Activated T-cell treated with anti-CD3 and anti-CD28 coated beads, Interleukin-2, amount 50 U/mL, for 48 hours (primary cell): ENCODE results near the gene DPP9.

ENCODE experiments used
- DNase-seq, 2 experiments: peaks; one replicate each; pipeline ENCODE4 v3.0.0-alpha.2; 2020

Gene DPP9

DNA sequence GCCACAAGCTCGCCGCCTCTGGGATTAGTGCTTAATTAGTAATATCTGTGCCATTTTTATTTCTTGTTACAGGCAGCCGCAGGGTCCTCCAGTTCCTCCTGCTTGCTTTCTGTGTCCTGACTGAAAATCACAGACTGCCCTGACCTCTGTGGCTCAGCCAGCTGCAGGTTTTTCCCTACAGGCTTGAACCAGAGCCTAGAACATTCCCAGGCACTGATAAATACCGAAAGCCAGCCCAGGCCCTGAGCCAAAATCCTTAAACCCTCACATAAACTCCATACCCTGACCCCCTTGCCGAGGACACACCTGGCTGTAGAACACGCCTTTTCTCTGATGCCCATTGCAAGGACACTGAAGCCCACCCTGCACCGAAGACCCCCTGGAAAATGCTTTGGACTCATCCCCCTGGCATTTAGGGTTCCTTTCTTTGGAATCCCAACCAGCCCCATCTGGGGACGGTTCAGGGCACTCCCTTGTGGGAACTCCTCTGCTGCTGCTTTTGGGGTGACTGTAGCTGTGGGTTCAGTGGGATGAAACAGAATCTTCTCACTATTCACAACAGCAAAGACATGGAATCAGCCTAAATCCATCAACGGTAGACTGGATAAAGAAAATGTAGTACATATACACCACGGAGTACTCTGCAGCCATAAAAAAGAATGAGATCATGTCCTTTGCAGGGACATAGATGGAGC, 15.5 kb downstream of the DPP9 start:
- no peak for DNase-seq

DNA sequence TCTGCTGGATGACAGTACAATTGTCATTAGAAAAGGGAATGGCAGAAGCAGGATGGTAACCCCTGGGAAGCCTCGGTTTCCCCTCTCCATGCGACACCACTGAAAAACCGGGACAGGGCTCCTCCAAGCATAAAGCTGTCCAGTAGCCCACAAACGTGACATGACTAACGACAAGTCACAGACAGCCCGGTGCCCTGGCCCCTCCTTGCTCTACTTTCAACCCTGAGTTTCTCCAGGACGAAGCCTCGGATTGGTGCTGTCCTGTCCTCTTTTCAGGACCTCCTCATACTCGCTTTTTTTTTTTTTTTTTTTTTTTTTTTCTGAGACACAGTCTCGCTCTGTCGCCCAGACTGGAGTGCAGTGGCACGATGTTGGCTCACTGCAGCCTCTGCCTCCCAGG, 16.3 kb downstream of the DPP9 start:
- DNase-seq, result no peak

DNA sequence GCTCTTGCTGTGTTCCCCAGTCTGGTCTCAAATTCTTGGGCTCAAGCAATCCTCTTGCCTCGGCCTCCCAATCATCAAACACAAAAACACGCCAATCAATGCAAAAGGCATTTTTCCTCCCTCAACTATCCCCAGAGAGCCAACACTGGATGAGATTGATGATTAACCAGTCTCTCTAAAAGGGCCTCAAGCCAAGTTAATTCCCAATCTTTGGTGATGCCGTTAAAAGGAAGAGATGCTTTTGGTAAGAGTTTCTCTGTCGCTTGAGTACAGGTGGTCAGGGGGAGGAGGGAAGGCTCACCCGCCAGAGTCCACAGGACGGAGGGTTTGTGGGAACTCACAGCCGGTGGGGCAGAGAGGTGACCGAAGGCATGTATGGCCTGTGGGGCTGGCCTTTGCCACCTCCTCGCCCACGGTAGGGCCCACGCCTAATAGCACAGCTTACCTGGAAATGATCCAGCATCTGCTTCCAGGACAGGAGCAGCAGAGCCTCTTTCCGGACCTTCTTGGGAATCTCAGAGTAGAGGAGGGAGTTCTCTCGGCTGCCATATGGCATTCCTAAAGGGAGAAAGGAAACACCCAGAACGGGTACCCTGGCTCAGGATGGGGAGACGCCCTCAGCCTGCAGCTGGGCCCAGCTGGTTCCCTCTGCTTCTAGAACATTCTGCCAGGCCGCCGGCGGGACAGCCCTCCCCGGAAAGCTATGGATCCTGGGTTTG, 18.1 kb downstream of the DPP9 start:
- no peak for DNase-seq

DNA sequence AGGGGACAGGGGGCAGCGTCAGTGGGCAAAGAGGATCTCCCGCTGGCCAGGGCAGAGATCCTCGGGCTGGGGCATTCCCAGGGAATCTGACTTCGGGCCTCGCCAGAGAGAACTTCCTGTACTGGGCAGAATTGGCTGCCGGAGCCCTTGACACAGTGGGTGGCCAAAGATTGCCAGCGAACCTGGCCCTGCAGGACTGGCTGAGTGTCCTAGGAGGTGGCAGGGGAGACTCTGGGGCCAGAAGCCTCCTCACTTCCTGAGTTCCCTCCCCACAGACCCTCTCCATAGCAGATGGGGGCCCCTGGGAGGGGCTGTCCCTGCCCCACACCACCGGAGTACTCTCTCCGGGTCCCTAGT, 19.3 kb downstream of the DPP9 start:
- DNase-seq, result no peak

DNA sequence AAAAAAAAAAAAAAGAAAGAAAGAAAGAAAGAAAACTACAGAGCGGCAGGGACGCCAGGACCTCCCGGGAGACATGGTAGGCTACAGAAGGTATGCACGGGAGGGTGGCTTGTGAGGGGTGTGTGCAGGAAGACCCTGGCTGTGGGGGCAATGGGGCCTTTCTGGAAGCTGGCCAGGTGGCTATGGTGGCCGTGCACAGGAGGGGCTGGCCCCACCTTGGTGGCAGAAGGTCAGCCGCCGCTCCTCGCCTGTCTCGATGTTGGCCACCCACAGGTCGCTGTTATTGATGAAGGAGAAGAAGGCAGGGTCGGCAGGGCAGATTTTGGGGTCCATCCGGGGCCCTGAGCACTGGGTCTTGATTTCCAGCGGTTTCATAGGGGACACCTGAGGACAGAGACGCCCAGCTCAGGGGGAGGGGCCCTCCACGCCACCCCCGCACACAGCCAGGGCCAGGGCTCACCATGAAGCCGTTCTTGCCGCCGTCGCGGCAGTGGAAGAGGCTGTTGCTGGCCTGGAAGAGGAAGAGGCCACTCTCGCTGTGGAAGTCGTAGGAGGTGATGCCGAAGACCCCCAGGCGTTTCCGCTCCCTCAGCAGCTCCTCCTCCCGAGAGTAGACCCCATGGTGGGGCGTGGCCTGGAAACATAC, 19.8 kb downstream of the DPP9 start:
- no peak for DNase-seq

DNA sequence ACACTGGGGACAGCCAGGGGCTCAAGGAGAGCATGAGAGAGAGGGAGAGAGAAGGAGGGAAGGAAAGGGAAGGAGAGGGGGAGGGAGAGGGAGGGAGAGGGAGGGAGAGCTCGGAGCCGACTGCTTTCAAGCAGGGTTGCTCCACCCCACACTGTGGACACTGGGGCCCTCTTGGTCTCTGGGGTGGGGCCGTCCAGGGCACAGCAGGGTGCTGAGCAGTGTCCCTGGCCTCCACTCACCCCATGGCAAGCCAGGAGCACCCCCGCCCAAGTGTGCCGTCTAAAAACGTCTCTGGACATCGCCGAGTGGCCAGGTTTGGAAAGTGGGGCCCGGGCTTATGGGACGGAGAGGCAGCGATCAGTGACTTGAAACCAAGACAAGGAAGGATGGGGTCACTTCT, 20.9 kb downstream of the DPP9 start:
- no peak for DNase-seq

DNA sequence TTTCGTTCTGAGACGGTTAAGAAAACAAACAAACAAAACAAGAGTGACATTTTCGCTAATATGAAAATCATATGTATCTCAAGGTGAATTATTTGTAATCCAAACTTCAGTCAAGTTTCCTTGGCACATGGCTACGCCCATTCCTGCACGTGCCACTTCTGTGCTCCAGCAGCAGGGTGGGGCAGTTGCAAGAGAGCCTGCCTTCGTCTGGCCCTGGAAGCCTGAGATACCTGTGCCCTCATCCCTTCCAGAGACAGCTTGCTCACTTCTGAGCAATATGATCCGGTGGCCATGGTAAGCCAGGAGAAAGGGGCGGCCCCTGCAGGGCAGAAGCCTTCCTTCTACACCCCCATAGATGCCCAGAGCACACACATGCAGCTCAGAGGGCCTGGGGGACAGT, 22.1 kb downstream of the DPP9 start:
- DNase-seq, result no peak

DNA sequence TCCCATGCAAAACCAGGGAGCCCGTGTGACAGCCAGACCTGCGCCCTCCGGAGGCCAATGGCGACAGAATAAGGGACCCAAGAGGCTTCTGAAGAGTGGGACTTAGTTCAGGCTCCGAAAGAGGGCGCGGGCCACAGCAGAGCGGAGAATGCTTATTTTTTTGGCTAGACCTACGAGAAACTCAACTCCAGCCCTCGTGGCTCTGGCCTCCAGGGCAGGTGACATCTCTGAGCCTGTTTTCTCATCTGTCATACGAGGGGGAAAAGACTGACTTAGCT, 23.0 kb downstream of the DPP9 start:
- no peak for DNase-seq

DNA sequence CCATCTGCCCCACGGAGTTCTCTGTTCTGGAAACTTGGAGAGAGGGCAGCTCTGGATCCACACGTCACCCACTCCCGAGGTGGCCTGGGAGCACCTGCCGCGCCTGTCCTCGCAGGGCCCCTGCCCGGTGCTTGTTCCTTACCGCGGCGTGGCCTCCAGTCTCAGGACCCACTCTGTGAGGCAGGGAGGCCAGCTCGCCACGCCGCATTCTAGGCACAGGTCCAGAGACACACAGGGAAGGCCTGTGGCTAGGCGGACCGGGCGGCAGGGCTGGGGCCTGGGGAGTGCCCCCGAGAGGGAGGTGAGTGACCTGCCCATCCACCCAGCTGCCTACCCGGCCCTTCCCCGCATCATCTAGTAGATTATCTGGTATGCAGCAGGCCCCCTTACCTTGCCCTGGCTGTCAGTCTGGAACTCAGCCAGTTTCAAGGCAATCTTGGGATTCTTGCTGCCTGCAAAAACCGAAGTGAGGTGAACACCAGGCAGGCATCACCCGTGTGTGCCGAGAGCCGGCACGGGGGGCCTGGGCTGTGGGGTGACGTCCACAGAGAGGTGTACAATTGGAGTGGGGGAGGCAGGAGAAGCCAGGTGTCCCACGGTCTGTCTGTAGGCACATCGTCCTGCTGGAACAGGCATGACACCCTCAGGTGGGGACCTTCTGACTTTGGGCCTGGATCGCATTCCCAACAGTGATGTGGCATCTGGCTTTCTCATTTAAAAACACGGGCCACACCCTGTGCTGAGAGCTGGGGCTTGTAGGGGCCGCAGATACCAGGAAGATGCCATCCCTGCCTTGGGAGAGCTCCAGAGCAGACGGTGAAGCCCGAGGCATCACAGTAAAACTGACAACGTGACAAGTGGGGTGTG, 23.6 kb downstream of the DPP9 start:
- DNase-seq, result no peak

DNA sequence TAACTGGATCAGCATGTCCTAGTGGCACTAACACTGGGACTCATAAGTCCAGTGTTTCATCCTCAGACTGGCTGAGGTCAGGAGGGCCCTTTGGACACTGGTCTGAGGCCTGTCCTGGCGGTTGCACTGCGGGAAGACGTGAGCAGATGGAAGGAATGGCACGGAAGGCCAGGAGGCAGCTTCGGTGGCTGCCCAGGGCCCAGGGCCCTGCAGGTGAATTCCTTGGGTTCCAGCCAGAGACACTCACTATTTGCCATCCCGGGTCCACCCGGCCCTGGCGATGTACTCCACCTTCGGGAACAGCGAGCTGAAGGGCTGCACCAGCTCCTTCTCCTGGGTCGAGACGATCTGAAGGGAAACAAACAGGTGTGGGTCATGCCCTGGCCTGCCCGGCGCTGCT, 26.3 kb downstream of the DPP9 start:
- no peak for DNase-seq

DNA sequence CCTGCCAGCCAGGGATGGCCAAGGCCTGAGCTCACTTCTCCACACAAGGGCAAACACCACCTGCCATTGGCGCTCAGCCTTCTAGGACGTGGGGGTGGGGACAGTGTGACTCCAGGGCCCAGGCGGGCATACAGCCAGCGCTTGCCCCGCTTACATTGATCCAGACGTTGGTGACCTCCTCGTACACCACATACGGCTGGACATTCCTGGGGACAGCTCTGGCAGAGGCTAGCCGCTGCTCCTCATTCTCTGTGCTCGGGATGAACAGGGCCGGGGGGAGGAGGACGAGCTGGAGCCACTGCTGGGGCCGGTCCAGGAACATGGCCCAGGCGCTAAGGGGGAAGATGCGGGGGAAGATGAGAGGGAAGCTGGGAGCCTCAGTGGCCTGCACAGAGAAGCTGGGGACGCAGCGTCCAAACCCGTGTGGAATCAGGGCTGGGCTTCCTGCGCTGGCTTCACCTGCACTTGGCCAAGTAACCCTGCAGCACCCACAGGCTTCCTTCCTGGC, 28.4 kb downstream of the DPP9 start:
- no peak for DNase-seq

DNA sequence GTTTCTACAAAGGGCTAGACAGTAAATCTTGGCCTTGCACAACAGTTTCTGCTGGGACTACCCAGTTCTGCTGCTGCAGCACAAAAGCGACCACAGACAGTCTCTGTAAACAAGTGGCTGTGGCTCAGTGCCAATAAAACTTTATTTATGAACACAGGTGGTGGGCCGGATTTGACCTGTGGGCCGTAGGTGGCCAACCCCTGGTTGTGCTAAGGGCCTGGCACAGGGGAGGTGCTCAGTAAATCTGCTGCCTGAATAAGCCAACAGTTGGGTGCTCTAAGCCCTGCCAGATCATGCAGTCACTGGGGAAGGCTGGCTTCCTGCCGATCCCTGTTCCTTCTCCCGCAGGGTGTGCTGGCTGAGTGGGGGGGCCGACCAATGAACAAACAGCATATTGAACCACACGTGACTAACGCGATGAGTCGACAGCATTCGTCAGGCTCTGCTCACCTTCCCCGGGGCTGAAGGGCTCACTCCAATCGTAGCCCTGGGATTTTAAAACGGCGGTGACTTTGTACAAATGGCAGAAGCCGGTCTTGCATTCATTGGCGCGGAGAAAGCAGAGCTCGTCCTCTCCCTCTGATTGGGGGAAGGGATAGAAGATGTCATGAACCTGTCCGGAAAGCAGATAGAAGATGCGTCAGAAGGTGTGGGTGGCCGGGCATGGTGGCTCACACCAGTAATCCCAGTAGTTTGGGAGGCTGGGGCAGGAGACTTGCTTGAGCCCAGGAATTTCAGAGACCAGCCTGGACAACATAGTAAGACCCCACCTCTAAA, 29.2 kb downstream of the DPP9 start:
- no peak for DNase-seq

DNA sequence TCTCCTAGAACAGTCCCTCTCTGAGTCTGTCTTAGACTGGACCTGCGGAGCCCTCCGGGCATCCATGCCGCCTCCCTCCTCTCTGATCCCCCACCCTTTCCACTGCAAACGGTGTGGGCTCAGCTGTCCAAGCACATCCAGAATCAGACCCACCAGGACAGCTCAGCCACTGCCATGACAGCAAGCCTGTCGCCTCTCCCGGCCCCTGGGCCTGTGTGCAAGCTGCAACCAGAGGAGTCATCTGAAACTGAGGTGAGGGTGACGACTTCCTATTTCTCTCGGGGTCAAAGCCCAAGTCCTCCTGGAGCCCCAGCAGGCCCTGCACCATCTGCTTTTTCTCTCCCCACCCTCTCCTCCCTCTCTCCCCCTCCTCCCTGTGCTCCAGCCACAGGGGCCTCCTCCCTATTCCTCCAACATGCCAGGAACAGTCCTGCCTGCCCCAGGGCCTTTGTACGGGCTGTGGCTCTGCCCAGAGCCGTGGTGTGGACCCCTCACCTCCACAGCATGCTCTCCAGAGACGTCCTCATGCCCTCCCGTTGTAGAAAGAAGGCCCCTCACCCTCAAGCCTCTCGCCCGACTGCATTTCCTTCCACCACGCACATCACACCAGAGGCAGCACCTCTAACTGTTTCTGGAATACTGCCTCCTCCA, 30.0 kb downstream of the DPP9 start:
- no peak for DNase-seq

DNA sequence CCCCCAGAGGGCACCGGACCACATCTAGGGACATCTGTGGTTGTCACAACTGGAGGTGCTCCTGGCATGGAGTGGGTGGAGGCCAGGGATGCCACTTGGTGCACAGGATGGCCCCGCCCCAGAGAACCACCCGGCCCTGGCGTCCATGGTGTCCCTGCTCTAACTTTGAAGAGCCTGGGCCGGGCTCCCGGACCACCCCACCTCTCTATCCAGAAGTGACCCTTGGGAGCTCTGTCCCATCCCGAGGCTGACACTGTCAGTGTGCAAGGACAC, 30.6 kb downstream of the DPP9 start:
- DNase-seq, result no peak

DNA sequence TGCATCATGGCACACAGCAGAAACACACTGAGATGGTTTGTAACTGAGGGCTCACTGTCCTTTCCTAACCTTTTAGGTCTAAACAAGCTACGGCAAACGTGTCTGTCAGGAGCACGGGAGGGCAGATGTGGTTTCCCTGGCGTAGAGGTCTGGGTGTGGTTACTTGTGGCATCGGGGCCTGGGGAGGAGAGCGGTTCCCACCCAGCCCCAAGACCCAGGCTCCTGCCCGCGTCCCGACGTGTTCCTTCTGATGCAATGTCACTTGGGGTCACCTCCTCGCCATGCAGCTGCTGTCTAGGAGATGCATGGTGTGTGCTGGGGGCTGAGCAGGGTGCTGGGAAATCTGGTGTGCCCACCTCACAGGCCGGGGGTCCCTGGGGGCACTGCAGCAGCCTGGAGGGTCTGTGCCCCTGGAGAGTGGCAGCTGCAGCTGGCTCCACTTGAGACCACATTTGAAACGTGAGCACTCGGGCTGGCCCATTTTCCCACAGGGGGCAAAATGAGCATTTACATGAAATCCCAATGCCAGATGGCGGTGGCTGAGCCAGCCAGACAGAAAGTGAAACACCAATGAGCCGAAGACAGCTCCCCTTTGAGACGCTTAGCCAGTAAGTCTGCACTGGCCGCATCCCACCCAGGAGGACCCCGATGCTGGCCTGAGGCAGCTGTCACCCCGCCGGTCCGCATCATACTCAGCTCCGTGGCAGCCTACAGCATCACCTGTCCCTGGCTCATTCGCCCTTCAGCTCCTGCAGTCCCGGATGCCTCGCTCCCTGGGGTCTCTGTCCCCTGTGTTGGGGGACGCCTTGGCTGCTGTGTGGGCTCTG, 31.2 kb downstream of the DPP9 start:
- DNase-seq, result no peak

DNA sequence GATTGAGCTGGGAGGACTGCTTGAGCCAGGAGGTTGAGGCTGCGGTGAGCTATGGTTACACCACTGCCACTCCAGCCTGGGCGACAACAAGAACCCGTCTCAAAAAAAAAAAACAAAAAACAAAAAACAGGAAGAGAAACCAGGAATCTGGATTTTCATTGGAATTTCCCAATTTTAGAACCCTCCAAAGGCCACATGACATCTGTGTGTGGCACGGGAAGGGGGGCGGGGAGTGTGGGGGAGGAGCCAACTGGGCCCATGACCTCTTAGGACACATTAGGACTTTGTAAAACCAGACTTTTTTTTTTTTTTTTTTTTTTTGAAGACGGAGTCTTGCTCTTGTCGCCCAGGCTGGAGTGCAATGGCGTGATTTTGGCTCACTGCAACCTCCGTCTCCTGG, 32.3 kb downstream of the DPP9 start:
- DNase-seq, result no peak

DNA sequence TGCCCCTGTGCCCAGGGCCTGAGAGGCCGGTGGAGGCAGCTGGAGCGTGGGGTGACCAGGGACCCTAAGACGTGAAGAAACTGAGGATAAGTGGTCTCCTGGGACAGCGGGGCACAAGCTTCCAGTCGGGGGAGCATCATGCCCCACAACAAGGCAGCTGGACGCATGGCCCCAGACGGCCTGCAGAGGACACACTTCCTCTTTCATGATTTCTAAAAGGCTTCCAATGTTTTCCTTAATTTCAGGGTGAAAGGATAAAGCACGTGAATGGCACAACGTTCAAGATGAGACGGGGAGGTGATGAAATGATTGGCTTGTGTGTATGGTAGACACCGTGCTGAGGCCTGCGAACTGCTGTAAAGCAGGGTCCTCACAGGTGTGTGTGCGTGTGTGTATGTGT, 33.3 kb downstream of the DPP9 start:
- DNase-seq, result no peak

DNA sequence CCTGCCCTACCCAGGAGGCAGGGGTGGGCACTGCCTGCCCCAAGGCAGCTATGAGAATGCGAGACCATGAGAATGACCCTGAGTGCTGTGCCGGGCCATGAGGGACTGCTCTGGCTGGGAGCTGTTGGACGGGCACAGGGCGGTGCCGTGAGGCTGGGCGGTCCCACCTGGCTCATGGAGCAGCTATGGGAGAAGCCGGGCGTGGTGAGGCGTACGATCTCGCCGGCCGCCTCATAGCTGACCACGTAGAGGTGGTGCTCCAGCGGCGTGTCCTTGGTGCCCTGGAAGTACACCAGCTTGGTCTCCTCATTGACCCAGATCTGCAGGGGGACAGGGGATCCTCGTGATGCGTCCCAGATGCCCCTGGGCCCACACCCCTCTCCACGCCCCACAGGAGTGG, 34.2 kb downstream of the DPP9 start:
- DNase-seq, result no peak

DNA sequence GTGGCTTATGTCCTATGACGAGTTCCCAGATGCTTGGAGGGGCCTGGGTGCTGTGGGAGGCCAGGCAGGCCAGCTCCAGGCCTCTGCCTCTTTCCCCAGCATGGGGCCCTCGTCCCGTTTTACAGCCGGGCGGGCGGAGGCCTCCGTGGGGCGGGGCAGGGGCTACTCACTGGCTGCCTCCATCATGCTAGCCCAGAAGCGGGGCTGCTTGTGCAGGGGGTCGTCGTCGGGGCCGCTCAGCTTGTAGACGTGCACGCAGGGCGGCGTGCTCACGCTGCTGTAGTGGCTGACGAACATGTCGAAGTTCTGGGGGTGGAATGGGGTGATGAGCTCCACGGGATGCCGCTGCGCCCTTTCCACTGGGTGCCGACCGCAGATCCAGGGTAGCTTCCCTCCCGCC, 35.1 kb downstream of the DPP9 start:
- DNase-seq, result no peak

DNA sequence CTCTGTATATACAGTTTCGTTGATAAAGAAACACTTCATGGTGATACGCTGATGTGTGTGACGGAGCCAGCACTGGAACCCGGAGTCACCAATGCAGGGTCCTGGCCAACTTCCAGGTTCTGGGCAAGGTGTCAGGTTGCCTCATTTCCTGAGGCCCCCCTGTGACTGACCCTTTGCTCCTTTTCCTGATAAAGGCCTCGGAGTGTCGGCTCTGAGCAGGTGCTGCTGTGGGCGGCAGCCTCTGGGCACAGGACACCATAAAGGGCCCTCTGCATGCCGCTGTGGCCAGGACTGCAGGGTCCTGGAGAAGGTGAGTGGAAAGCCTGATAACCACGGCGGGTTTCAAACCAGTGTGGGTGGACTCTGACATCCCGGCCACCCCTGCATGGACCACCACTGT, 36.2 kb downstream of the DPP9 start:
- DNase-seq, result no peak

DNA sequence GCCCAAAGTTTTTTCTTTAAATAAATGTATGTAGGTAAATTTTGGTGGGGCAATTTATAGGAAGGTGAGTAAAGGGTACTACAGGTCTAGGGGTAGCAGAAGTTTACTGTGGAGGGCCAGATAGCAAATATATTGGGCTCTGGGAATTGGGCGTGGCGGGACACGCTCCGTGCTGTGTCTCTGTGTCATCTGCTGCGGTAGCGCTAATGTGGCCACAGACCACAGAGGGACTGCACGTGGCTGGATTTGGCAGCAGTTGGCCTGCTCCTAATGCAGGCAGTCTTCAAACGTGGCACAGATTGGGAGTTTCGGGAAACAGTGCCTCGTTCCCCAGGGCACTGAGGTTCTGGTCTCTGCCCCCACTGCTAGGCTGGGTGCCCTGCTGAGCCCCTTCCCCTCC, 36.9 kb downstream of the DPP9 start:
- DNase-seq, result no peak
